ENCODE measurements around the gene DCUN1D5. TPM values are rescaled to one million over a fixed set of nuclear protein-coding genes. Genes with fewer than 3 reads are reported as not detected.
"Not testable (repeated sequence)": the region's sequence is repeated elsewhere in the genome, so short reads cannot be mapped to it uniquely, and the experiment has no call there.

DCUN1D5 gene
- total and polyA plus RNA-seq, 7 donors = 9.7 to 64.6 (median 38.8) TPM

- no peak overlapping the region for H3K27ac ChIP-seq
- WGBS, 2 donors = 67 to 77% methylated on average over 2 of the region's 2 CpGs
- H3K27me3 ChIP-seq = no peaks in the 10 kb centered on the region
These were observed 49.8 kb downstream of the DCUN1D5 start for GRCh38 chr11:103042161-103042560.

GRCh38 chr11:103035791-103036434 is 56.0 kb downstream of the DCUN1D5 start:
- Histone ChIP-seq H3K27me3 (no peaks in the 10 kb centered on the region), H3K9me3 (no peaks in the 10 kb centered on the region), H3K36me3 (no peaks in the 10 kb centered on the region), H3K4me1 (no peaks in the 10 kb centered on the region), H3K4me3 (no peak overlapping the region), H3K27ac (no peak overlapping the region)
- intact Hi-C loops (cut with DNase I) = no loop called here
- no peak for DNase-seq
- TF ChIP-seq CTCF (IDR thresholded peaks at IDR 0.05) (peak in 3 of 4 experiments; percentile 39 to 44 (median 44)), POLR2AphosphoS5 (IDR thresholded peaks at IDR 0.05) (no peak), EP300 (IDR thresholded peaks at IDR 0.05) (no peak), POLR2A (IDR thresholded peaks at IDR 0.05) (no peak)
- 19 to 30% methylated on average over 4 of the region's 4 CpGs for WGBS, 2 donors

More at GRCh38 chr11:103042161-103042560, 49.8 kb downstream of the DCUN1D5 start:
- no peak for TF ChIP-seq POLR2A (IDR thresholded peaks at IDR 0.05)
- no peak for TF ChIP-seq POLR2AphosphoS5 (IDR thresholded peaks at IDR 0.05)
- TF ChIP-seq EP300 (IDR thresholded peaks at IDR 0.05) = no peak
- no peak for TF ChIP-seq CTCF (IDR thresholded peaks at IDR 0.05)
- no peak for DNase-seq
- no peaks in the 10 kb centered on the region for H3K9me3 ChIP-seq
- intact Hi-C loops (cut with DNase I) = no loop called here
- H3K4me3 ChIP-seq = no peak overlapping the region
- H3K36me3 ChIP-seq = no peaks in the 10 kb centered on the region
- no peaks in the 10 kb centered on the region for H3K4me1 ChIP-seq

- Histone ChIP-seq H3K4me3 (no peak overlapping the region), H3K27ac (no peak overlapping the region), H3K9me3 (no peaks in the 10 kb centered on the region), H3K27me3 (no peaks in the 10 kb centered on the region), H3K4me1 (no peaks in the 10 kb centered on the region), H3K36me3 (no peaks in the 10 kb centered on the region)
- TF ChIP-seq CTCF (IDR thresholded peaks at IDR 0.05) (no peak), POLR2A (IDR thresholded peaks at IDR 0.05) (no peak), EP300 (IDR thresholded peaks at IDR 0.05) (no peak), POLR2AphosphoS5 (IDR thresholded peaks at IDR 0.05) (no peak)
- DNase-seq = no peak
- intact Hi-C loops (cut with DNase I) = no loop called here
These were observed 56.7 kb downstream of the DCUN1D5 start for GRCh38 chr11:103035216-103035615.

GRCh38 chr11:103031834-103032233 is 60.1 kb downstream of the DCUN1D5 start:
- Histone ChIP-seq H3K27me3 (no peaks in the 10 kb centered on the region), H3K4me1 (no peaks in the 10 kb centered on the region), H3K36me3 (no peaks in the 10 kb centered on the region), H3K4me3 (no peak overlapping the region), H3K9me3 (no peaks in the 10 kb centered on the region), H3K27ac (no peak overlapping the region)
- intact Hi-C loops (cut with DNase I) = no loop called here
- no peak for DNase-seq
- no peak for TF ChIP-seq POLR2A (IDR thresholded peaks at IDR 0.05)
- no peak for TF ChIP-seq POLR2AphosphoS5 (IDR thresholded peaks at IDR 0.05)
- no peak for TF ChIP-seq CTCF (IDR thresholded peaks at IDR 0.05)
- no peak for TF ChIP-seq EP300 (IDR thresholded peaks at IDR 0.05)
- 79 to 92% methylated on average over 2 of the region's 2 CpGs for WGBS, 2 donors

- Histone ChIP-seq H3K4me3 (no peak overlapping the region), H3K27me3 (no peaks in the 10 kb centered on the region), H3K27ac (no peak overlapping the region), H3K9me3 (no peaks in the 10 kb centered on the region), H3K4me1 (no peaks in the 10 kb centered on the region), H3K36me3 (no peaks in the 10 kb centered on the region)
- intact Hi-C loops (cut with DNase I) = no loop called here
- DNase-seq = no peak
- TF ChIP-seq EP300 (IDR thresholded peaks at IDR 0.05) = no peak
- TF ChIP-seq CTCF (IDR thresholded peaks at IDR 0.05) = no peak
- TF ChIP-seq POLR2A (IDR thresholded peaks at IDR 0.05) = no peak
- no peak for TF ChIP-seq POLR2AphosphoS5 (IDR thresholded peaks at IDR 0.05)
- WGBS, 2 donors = 27 to 56% methylated on average over 2 of the region's 2 CpGs
These were observed 62.6 kb downstream of the DCUN1D5 start for GRCh38 chr11:103029401-103029800.

- H3K9me3 ChIP-seq; H3K27me3 ChIP-seq; H3K4me3 ChIP-seq; intact Hi-C loops (cut with DNase I); DNase-seq; H3K36me3 ChIP-seq; H3K27ac ChIP-seq; H3K4me1 ChIP-seq: not testable (repeated sequence)
- WGBS, 2 donors = 75 to 79% methylated on average over 6 to 7 of the region's 7 CpGs
These were observed 63.5 kb downstream of the DCUN1D5 start for GRCh38 chr11:103028304-103029020.
